GM19395 (cell line): Measurements from ENCODE around the gene TTC16.
"Not testable (repeated sequence)": the region's sequence is repeated elsewhere in the genome, so short reads cannot be mapped to it uniquely, and the experiment has no call there.

Experiments
- ATAC-seq: cut with Tn5 transposase; IDR thresholded peaks from one replicate; pipeline ENCODE4 v1.9.1; 2021; ENCODE audit warnings: mild to moderate bottlenecking, moderate library complexity; ENCODE audit not compliant: unreplicated experiment

The TTC16 gene

GRCh38 chr9:127739614-127740330 is 23.9 kb downstream of the TTC16 start:
- no peak for ATAC-seq

GRCh38 chr9:127741831-127742434 is 26.1 kb downstream of the TTC16 start:
- ATAC-seq = no peak

DNA sequence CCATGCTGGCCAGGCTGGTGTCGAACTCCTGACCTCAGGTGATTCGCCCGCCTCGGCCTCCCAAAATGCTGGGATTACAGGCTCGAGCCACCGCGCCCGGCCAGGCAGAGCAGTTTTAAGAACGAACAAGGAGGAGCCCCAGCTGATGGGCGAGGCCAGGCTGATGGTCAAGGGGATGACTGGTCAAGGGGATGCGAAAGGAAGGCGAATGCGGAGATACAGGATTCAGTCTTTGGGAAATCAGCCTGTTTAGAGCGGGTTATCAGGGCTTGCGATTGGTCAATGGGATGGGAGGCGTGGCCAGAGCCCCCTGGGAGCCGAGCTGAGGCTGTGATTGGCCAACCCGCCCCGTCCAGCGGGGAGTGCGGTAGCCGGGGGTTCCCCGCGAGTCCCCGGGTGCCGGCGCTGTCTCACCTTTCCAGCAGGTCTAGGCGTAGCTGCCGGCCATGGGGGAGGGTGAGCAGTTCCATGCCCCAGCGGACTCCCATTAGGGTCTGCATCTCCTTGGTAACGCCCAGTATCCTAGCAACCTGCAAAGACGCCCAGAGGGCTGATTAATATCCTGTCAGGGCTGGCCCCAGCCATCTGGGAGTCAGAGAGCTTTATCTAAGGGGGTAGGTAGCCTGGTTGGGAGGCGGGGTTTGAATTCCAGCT is 26.7 kb downstream of the TTC16 start:
- ATAC-seq = no peak

DNA sequence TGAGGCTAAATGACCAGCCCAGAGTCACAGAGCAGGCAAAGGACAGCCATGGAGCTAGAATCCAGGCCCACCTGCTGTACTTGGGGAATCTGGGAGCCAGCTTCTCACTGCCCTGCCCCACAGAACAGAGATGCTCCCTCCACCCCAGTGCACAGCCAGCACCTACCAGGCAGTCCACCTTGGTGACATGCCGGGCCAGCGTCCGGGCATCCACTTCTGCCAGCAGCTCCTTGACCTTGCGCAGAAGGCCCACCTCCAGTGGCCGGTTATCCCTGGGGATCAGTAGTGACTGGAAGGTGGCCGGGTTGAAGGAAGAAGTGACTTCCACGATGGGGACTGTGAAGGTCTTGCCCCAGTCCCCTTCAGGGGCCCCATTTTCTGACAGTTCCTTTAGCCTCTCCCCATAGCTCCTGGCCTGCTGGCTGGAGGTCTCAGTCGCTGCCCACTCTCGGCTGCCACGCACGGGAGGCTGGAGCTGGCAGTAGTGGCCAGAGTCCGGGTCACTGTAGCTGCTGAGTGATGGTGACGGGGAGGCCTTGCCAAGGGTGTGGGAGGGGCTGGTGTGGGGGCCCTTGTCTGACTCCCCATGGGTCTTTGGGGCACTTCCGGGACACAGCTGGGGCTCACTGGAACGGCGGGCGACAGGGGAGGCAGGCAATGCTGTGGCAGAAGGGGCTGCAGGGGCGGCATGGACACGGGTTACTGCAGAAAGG is 28.7 kb downstream of the TTC16 start:
- no peak for ATAC-seq

DNA sequence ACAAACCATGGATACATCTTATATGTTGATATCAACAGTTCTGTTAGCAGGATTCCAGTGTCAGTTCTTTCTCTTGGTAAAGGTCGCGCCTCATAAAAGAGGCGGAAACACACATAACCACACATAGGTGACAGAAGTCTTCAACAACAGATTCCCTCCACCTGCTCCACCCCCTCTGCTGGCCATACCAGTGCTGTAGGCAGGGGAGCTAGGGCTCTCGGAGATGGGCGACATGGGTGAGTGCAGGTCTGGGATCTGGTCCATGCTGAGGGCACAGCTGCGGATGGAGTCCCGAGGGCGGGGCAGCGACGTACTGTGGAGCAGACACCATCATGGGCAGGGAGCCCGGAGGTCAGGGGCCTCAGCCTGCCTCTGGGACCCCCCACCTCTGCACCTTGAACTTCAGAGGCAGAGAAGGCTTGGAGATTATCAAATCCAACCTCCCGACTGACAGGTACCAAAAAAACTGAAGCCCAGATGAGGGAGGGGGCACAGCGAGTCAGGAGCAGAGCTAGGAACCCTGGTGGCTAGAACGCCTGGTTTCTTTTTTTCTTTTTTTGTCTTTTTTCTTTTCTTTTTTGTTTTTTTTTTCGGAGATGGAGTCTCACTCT is 31.2 kb downstream of the TTC16 start:
- no peak for ATAC-seq

DNA sequence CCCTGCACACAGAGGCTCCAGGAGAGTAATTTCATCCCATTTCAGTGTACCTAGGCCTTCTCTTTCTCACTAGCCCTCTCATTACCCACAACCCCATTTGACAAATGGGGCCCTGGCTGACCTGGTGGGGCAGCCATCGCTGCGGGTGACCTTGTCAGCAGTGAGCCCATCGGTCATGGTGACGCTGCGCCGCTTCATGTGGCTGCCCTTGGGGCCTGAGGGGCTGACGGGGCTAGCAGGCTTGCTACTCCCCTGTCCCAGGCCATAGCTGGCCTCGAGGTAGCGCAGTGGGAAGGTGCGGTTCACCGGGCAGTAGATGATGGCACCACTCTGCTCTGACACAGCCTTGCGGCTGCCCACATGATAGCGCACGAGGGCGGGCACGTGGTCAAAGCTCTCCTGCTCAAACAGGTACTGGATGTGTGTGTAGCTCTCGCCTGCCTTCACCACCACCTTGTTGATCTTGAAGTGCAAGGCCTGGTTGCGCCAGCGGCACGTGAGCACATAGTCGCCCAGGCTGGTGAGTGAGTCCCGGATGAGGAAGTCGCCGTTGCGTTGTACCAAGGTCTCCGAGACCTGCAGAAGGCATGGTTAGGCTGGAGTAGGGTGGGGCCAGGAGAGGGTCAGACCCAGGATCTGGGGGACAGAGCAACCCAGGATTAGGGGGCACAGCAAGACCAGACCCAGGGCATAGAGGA is 33.4 kb downstream of the TTC16 start:
- no peak for ATAC-seq

DNA sequence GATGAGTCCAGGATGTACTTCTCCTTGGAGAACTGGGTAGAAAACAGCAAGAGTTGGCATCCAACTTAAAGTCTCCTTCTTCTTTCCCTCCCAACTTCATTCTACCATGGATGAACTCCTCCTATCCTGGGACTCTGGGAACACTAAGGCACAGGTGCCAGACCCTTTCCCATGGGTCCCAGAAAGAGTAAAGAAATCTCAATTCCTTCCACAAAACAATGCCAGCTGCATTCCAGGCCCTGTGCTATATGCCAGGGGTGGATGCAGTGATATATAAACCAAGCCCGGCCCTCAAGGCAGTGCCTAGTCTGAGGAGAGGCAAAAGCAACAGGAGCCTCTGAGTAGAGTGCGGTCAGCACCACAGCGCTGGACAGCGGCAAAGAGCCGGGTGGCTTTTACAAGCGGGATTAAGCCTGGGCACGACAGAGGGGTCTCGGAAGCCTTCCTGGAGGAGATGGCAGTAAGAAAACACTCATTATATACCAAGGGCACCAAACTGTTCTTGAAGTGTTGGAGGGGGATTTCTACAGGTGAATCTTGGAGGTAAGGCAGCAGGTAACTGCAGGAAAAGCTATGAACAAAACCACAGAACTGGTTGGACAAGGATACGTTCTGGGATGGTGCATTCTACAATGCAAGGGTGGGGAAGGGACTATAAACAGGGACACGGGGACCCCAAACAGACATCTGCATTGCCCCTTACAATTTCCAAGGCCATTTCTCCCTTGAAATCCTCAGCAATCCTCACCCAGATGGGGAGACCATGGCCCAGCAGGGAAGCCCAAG is 35.6 kb downstream of the TTC16 start:
- ATAC-seq = no peak

- ATAC-seq = no peak
Observed at GRCh38 chr9:127753148-127753547, 37.3 kb downstream of the TTC16 start.

DNA sequence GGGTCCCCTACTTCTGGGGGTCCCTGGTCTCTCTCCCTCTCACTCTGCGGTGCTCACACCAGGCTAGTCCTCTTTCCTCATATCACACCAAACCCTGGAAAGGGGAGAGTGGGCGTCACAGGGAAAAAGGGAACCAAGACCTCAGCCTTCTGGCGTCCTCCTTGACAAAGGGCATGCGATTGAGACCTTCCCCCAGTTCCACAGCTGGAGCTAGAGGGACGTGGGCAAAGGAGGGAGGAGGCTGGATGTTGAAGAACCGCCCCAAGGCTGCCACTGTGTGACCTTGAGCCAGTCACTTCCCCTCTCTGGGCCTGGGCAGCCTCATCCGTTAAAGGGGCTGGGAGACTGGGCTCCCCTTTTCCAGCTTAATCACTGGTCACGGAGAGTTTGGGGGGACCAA is 37.7 kb downstream of the TTC16 start:
- no peak for ATAC-seq

DNA sequence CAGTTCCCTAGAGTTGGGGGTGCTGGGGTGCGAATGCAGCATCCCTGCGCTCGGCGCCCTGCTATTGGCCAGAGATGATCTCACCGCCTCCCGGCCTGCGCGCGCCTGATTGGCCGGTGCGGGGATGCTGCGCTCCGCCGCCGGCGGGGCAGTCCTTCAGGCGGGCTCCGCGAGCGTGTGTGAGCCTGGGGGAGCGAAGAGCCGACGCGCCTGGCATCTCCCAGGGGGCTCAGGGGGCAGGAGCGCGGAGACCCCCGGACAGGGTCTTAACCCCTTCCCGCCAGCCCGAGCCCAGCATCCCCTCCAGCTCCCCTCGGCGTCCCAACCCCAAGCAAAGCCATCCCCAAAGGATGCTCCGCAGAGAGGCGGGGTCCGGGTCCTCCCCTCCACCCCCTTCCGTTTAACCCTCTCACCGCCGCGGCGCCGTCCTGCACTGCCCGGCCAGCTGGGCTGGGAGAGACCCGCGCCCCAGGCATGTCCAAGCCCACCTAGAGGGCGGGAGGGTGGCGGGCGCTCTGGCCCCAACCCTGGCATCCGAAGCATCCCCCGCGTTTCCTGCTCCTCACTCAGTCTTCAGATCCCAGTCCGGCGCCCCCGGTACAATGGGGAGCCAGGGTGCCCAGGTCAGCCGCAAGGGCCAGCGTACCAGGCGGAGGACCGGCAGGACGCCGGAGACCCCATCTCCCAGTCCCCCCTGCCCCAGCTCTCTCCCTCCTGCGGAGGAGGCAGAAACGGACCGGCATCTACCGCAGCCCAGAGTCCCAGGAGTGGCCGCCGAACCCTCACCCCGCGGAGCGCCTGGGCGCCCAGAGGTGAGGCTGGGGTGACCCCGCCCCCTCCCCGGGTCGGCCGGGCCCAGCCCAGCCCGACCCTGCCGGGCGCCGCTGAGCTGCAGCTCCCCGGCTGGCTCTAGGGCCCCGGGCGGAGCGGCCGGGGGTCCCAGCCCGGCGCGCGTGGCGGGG is 38.5 kb downstream of the TTC16 start:
- no peak for ATAC-seq

DNA sequence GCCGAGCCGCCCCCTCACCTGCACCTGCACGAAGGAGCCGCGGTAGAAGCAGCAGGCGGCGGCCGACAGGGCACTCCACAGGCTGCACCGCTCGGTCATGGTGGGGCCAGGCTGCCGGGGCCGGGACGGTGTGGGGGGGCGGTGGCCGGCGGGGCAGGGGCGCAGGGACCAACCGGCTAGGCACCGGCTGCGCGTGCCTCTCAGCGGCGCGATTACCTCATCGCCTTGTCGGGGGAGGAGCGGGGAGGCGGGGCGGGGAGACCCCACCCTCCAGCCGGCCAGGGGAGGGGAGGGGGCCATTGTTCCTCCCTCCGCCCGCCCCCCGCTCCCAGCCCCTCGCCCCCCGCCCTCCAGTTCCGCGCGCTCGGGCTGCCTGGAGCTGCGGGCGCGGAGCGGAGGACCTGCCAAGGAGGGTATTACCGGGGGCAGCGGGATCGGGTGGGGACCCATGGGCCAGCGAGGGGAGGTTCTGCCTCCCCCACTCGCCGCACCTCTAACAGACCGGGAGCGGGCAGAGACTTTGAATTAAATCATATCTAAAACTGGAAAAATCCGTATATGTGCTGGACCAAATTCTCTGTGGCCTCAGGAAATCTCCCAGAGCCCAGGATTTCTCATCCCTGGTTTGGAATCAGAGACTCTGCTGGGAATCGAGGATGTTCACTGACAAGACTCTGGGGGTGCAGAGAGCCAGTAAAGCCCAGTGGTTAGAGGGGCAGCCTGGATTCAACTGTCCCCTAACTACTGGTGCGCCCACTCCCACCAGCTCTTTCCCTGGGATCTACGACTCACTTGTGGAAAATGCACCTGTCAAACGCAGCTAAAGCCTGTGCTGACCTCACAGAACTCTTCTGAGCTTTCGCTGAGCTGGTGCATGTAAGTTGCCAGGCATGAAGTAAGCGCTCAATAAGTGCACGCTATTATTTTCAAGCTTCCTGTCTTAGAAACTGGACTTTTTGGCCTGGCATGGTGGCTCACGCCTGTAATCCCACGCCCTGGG is 39.5 kb downstream of the TTC16 start:
- ATAC-seq = no peak

DNA sequence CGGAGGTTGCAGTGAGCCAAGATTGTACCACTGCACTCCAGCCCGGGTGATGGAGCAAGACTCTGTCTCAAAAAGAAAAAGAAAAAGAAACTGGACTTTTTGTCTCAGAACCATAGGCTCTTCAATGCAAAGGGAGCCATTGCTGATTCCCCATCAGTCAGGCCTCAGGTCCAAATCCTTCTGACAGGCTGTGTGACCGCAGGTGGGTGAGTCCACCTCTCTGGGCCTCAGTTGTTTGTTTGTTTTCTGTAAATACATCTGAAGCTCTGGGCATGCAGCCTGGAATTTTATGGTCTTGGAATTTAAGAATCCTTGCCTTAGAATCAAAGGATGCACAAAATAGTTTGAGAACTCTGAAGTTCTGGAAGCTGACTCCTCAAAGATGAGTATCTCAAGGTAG is 40.4 kb downstream of the TTC16 start:
- ATAC-seq = no peak

DNA sequence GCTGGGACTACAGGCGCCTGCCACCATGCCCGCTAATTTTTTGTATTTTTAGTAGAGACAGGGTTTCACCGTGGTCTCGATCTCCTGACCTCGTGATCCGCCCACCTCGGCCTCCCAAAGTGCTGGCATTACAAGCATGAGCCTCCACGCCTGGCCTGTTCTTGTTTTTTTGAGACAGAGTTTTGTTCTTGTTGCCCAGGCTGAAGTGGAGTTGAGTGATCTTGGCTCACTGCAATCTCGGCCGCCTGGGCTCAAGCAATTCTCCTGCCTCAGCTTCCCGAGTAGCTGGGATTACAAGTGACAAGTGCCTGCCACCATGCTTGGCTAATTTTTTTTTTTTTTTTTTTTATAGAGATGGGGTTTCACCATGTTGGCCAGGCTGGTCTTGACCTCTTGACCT is 40.9 kb downstream of the TTC16 start:
- not testable (repeated sequence) for ATAC-seq

DNA sequence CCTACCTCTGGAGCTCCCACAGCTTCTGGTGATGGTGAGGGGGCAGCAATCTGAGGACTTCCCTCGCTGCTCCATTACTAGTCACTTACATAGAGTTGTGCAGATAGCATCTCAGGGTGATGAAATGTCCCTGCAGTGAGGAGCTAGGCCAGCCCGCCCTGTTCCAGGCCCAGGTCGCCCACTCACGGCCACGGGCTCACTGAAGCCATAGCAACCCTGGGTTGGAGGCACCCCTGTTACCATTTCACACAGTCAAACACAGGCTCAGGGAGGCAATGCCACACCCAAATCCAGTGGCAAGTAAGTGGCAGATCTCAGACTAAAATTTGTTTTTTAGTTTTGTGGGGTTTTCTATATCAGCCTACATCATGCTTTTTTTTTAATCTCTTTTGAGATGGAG is 43.0 kb downstream of the TTC16 start:
- ATAC-seq = no peak

DNA sequence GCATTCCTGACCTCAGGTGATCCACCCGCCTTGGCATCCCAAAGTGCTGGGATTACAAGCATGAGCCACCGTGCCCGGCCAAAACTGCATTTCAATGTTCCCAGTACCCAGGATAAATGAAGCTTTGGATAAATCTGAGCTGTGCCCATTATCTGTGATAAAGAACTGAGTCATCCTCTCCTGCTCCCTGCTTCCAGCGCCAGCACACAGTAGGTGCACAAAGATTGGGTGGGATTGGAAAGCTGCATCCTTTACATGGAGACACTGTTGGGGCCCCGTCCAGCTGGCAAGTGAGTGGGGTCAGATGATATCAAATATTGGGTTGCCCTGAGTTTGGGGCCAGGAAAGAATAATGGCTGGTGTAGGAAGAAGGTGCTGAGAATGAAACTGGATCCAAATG is 45.2 kb downstream of the TTC16 start:
- ATAC-seq = no peak

DNA sequence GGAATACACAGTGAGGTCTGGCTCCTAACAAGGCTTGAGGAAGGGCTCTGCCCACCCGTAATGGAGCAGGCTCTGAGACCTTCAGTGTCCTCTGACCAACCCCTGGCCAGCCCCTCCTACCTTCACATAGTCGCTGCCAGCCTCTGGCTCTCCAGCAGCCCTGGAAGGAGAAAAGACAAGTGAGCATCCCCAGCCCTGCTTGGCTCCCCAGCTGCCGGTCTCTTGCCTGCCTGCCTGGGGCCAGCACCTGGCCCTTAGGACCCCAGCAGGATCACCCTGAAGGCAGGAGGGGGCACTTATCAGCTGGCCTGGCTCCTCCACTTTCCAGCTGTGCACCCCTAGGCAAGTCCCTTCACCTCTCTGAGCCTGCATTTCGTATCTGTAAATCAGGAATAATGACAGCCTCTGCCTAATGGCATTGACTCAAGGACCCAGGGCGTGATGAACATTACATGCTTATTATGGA is 45.6 kb downstream of the TTC16 start:
- no peak for ATAC-seq

- ATAC-seq = no peak
Observed at GRCh38 chr9:127762111-127762676, 46.3 kb downstream of the TTC16 start.
